NT2/D1 (cell line): Measurements from ENCODE around the gene STX19.

Experiments
- DNase-seq: peaks from one replicate; pipeline ENCODE4 v3.0.0-alpha.2; 2011; ENCODE audit warnings: low read depth, low spot score
- H3K27me3 ChIP-seq: 2 replicates; pipeline ENCODE4 v1.6.0; 2011; ENCODE audit warnings: mild to moderate bottlenecking; ENCODE audit not compliant: insufficient read length, insufficient read depth
- H3K36me3 ChIP-seq: 2 replicates; pipeline ENCODE4 v1.6.1; 2011; ENCODE audit warnings: mild to moderate bottlenecking, low read length, mixed read lengths; ENCODE audit not compliant: insufficient read depth, insufficient read length
- H3K4me1 ChIP-seq: 2 replicates; pipeline ENCODE4 v1.5.1; 2011; ENCODE audit not compliant: insufficient read depth, insufficient read length
- H3K4me3 ChIP-seq: 2 replicates; pipeline ENCODE4 v1.5.1; 2011; ENCODE audit warnings: low read depth; ENCODE audit not compliant: insufficient read length
- H3K9ac ChIP-seq: 2 replicates; pipeline ENCODE4 v1.6.0; 2011; ENCODE audit warnings: low read depth; ENCODE audit not compliant: insufficient read length
- H3K9me3 ChIP-seq: 2 replicates; pipeline ENCODE4 v1.5.1; 2011; ENCODE audit warnings: mild to moderate bottlenecking, low read length; ENCODE audit not compliant: insufficient read depth
- SUZ12 ChIP-seq: IDR thresholded peaks from 2 replicates; pipeline ENCODE4 v1.6.1; 2011; ENCODE audit not compliant: insufficient read length, insufficient read depth; ENCODE audit errors: extremely low read depth
- YY1 ChIP-seq: IDR thresholded peaks from 2 replicates; pipeline ENCODE4 v1.6.1; 2011; ENCODE audit not compliant: insufficient read length, insufficient read depth
- ZNF274 ChIP-seq: IDR thresholded peaks from 2 replicates; pipeline ENCODE4 v1.6.1; 2011; ENCODE audit warnings: mild to moderate bottlenecking, low read depth, low read length

The STX19 gene

GRCh38 chr3:94024385-94024784, 4.0 kb downstream of the STX19 start:
- H3K36me3 ChIP-seq: no peaks in the 10 kb centered on the region
- no peaks in the 10 kb centered on the region for H3K27me3 ChIP-seq
- H3K4me3 ChIP-seq: no peak overlapping the region
- DNase-seq: no peak
- TF ChIP-seq YY1: no peak
- no peak for TF ChIP-seq SUZ12
- TF ChIP-seq ZNF274: no peak
- H3K9ac ChIP-seq: no peak overlapping the region
- no peaks in the 10 kb centered on the region for H3K9me3 ChIP-seq
- H3K4me1 ChIP-seq: no peaks in the 10 kb centered on the region

GRCh38 chr3:94020293-94020692, 8.1 kb downstream of the STX19 start:
- DNase-seq: no peak
- Histone ChIP-seq H3K9ac (no peak overlapping the region), H3K4me3 (no peak overlapping the region), H3K36me3 (no peaks in the 10 kb centered on the region), H3K4me1 (no peaks in the 10 kb centered on the region), H3K9me3 (no peaks in the 10 kb centered on the region), H3K27me3 (no peaks in the 10 kb centered on the region)
- TF ChIP-seq SUZ12 (no peak), ZNF274 (no peak), YY1 (no peak)

- Histone ChIP-seq H3K9ac (no peak overlapping the region), H3K27me3 (no peaks in the 10 kb centered on the region), H3K4me3 (no peak overlapping the region), H3K4me1 (no peaks in the 10 kb centered on the region), H3K36me3 (no peaks in the 10 kb centered on the region), H3K9me3 (no peaks in the 10 kb centered on the region)
- no peak for TF ChIP-seq YY1
- no peak for TF ChIP-seq ZNF274
- TF ChIP-seq SUZ12: no peak
- no peak for DNase-seq
These were observed 8.7 kb downstream of the STX19 start for GRCh38 chr3:94019659-94020058.

- H3K27me3 ChIP-seq: no peaks in the 10 kb centered on the region
- H3K4me1 ChIP-seq: no peaks in the 10 kb centered on the region
- no peaks in the 10 kb centered on the region for H3K36me3 ChIP-seq
- no peak for TF ChIP-seq ZNF274
- TF ChIP-seq YY1: no peak
- no peak for TF ChIP-seq SUZ12
- no peak overlapping the region for H3K4me3 ChIP-seq
- no peak overlapping the region for H3K9ac ChIP-seq
- H3K9me3 ChIP-seq: no peaks in the 10 kb centered on the region
- DNase-seq: no peak
These were observed 13.4 kb downstream of the STX19 start for GRCh38 chr3:94015025-94015424.

GRCh38 chr3:94012185-94012584, 16.2 kb downstream of the STX19 start:
- H3K36me3 ChIP-seq: peaks cover 3% of the 10 kb centered on the region
- TF ChIP-seq SUZ12 (no peak), ZNF274 (no peak), YY1 (no peak)
- H3K9ac ChIP-seq: no peak overlapping the region
- no peaks in the 10 kb centered on the region for H3K27me3 ChIP-seq
- DNase-seq: no peak
- no peak overlapping the region for H3K4me3 ChIP-seq
- no peaks in the 10 kb centered on the region for H3K9me3 ChIP-seq
- no peaks in the 10 kb centered on the region for H3K4me1 ChIP-seq

GRCh38 chr3:94011233-94011711, 17.1 kb downstream of the STX19 start:
- no peak for DNase-seq
- TF ChIP-seq ZNF274 (no peak), YY1 (no peak), SUZ12 (no peak)
- Histone ChIP-seq H3K4me3 (no peak overlapping the region), H3K9ac (no peak overlapping the region), H3K9me3 (no peaks in the 10 kb centered on the region), H3K4me1 (no peaks in the 10 kb centered on the region), H3K27me3 (no peaks in the 10 kb centered on the region), H3K36me3 (peaks cover 6% of the 10 kb centered on the region)

GRCh38 chr3:94009608-94010007, 18.8 kb downstream of the STX19 start:
- no peak for TF ChIP-seq ZNF274
- no peak for TF ChIP-seq SUZ12
- no peak for TF ChIP-seq YY1
- Histone ChIP-seq H3K27me3 (no peaks in the 10 kb centered on the region), H3K36me3 (peaks cover 6% of the 10 kb centered on the region), H3K9ac (no peak overlapping the region), H3K9me3 (no peaks in the 10 kb centered on the region), H3K4me3 (no peak overlapping the region), H3K4me1 (no peaks in the 10 kb centered on the region)
- DNase-seq: no peak
